GM18870 (cell line): ENCODE data around the gene SEC22C.
"Not testable (repeated sequence)": the region's sequence is repeated elsewhere in the genome, so short reads cannot be mapped to it uniquely, and the experiment has no call there.

ENCODE experiments used
- ATAC-seq: cut with Tn5 transposase; IDR thresholded peaks from one replicate; pipeline ENCODE4 v1.9.1; 2021; ENCODE audit warnings: moderate library complexity; ENCODE audit not compliant: unreplicated experiment

The SEC22C gene

DNA sequence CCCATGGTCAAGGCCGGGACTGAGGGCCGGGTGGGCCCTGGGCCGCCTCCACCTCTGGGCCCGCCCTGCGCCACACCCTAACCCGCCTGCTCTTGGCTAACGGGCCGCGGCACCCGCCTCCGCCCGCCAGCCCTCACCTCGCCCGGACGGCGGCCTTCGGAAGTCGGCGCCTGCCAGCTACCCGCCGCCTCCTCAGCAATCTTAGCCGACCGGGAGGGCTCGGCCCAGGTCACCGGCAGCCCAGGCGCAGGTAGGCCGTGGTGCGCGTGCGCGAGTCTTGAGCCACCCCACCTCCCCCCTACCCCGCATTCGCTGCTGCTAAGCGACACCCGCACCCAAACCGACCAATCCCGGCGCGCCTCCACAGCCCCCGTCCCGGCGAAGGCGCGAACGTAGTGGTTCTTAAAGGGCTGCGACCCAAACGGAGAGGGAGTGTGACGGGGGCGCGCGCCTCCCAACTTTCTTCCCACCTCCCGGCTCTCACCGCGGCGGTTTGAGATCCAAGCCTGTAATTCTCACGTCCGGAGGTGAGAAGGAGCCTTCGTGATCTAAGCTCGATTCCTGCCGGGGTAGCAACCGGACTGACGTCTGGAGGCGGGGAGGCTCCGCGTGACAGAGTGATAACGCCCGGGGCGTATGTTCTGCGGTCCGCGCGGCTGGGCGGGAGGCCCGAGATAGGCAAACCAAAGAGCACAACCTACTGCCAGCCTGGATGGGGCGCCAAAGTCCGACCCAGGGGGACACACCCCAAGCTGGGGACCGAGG is at the start of gene SEC22C:
SEC22C (minus strand) TSS at position 259 of the 765 bp plus-strand sequence. CDS start 12,921 bp downstream, outside the sequence.
- peak; percentile 79 for ATAC-seq

- ATAC-seq: no peak
Measured at GRCh38 chr3:42613462-42613861, 31.7 kb upstream of the SEC22C start.

- peak; percentile 78 for ATAC-seq
Measured at GRCh38 chr3:42612928-42613327, 31.2 kb upstream of the SEC22C start.

- no peak for ATAC-seq
Measured at GRCh38 chr3:42612217-42612616, 30.4 kb upstream of the SEC22C start.

GRCh38 chr3:42610976-42611375 is 29.2 kb upstream of the SEC22C start:
- ATAC-seq: no peak

GRCh38 chr3:42608581-42608980 is 26.8 kb upstream of the SEC22C start:
- no peak for ATAC-seq

- no peak for ATAC-seq
Measured at GRCh38 chr3:42605546-42606173, 23.9 kb upstream of the SEC22C start.

- no peak for ATAC-seq
Measured at GRCh38 chr3:42602961-42603360, 21.2 kb upstream of the SEC22C start.

- ATAC-seq: no peak
Measured at GRCh38 chr3:42601896-42602581, 20.3 kb upstream of the SEC22C start.

GRCh38 chr3:42600958-42601675 is 19.4 kb upstream of the SEC22C start:
- peak; percentile 19 for ATAC-seq

DNA sequence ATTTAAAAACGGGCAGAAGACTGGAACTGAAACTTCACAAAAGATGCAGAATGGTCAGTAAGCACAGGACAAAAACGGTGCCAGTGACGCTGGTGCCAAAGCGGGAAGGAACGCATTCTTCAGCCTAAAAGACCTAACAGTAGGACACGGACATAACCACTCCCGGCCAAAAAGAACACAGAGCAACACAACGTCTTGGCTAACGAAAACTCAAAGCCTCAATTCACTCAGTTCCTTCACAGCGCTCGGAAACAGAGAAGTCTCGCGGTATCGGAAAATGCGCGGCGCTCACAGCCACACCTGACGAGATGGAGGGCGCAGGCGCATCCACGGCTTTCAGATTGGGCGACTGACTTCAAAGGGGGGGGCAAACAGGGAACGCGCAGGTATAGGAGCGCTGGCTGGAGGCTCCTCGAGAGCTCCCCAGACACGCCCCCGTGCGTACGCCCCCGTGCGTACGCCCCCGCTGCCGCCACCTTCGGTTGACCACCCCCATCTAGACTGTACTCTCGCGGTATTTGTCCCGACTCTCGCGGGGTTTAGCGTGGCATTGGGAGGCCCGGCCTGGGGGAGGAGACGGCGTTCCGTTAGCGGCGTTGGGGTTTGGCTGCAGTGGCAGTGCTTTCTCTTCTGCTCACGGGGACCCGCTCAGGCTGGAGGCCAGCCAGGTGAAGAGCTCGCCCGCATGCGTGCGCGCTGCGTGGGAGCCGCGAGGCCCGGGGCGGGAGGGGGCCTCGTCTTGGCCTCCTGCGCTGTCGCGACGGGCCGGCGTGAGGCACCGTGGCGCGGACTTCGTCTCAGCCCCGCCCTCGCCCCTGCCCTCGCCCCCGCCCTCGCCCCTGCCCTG is 18.6 kb upstream of the SEC22C start, which contains the start of gene NKTR:
NKTR (plus strand) TSS at position 576 of the 847 bp plus-strand sequence. CDS start 321 bp downstream, outside the sequence.
- peak; percentile 80 for ATAC-seq

DNA sequence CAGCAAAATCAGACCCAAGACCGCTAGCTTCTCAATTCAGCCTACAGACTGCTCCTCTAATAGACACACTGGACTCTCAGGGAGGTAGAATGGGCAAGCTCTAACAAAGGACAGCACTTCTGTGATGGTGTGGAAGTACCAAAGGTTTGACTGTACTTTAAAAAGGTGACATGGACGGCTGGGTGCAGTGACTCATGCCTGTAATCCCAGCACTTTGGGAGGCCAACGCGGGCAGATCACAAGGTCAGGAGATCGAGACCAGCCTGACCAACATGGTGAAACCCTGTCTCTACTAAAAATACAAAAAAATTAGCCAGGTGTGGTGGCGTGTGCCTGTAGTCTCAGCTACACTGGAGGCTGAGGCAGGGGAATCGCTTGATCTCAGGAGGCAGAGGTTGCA is 15.3 kb upstream of the SEC22C start:
- ATAC-seq: not testable (repeated sequence)

GRCh38 chr3:42595682-42596081 is 13.9 kb upstream of the SEC22C start:
- no peak for ATAC-seq

GRCh38 chr3:42593635-42594034 is 11.9 kb upstream of the SEC22C start:
- no peak for ATAC-seq

GRCh38 chr3:42591811-42592210 is 10.0 kb upstream of the SEC22C start:
- ATAC-seq: no peak

DNA sequence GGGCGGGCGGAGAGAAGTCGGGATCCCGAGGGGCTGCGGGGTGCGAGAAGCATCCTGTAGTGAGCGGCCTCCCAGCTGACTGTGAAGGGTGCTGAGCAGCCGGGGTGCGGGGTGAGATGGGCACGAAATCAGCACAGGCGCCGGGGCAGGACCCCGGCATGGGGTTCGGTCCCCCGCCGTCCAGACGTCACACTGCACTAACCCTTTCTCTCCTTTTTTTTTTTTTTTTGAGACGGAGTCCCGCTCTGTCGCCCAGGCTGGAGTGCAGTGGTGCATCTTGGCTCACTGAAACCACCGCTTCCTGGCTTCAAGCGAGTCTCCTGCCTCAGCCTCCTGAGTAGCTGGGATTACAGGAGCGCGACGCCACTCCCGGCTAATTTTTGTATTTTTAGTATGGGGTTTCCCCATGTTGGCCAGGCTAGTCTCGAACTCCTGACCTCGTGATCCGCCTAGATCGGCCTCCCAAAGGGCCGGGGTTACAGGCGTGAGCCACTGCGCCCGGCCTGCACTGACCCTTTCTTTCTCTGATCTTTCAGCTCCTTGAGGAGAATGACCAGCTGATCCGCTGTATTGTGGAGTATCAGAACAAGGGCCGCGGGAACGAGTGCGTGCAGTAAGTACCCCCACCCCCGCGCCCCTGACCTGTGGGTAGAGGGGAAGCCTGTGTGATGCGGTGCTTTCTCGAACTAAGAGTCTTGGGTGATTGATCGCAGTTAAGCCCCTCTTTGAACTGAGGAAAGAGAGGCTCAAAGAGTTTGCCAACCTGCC is 9.4 kb upstream of the SEC22C start:
- no peak for ATAC-seq

- ATAC-seq: no peak
Measured at GRCh38 chr3:42589382-42590109, 7.8 kb upstream of the SEC22C start.

DNA sequence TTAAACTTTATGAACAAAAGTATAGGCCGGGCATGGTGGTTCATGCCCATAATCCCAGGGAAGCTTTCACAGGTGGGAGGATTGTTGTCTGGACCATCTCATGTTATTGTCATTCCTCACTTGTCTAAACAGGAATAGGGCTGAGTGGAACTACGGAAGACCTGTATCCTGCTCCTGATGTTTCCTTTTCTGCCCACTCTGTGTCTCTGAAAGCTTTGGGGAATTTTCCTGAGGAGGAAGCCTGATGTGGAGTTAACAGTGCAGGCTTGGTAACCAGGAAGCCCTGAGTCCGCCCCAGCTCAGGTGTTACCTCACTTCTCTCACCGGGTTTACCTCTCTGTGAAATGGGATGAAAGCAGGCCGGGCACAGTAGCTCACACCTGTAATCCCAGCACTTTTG is 6.9 kb upstream of the SEC22C start:
- ATAC-seq: no peak
